SK-N-SH (cell line): ENCODE results near the gene CACNA1E. TPM values are rescaled to one million over a fixed set of nuclear protein-coding genes. Genes with fewer than 3 reads are reported as not detected.

Experiments
- CTCF ChIA-PET: fragments of 300-600, 350-600 bp; formaldehyde crosslinking; extraction: SDS; loops from one replicate; lab custom pipeline; 2021; lab: Yijun Ruan, JAX
- POLR2A ChIA-PET: fragments of 350-600 bp; sonication (Branson Sonifier 250); formaldehyde crosslinking; extraction: SDS; loops from one replicate; lab custom pipeline; 2020; ENCODE audit warnings: antibody characterized with exemption, inconsistent platforms; lab: Yijun Ruan, JAX
- DNase-seq: peaks from one replicate; pipeline ENCODE4 v3.0.0; 2012
- H2AFZ ChIP-seq: fragments of 200-600 bp; sonication (generic); 2 replicates; pipeline ENCODE4 v1.8.1; 2016; ENCODE audit warnings: antibody characterized with exemption, mild to moderate bottlenecking, low read depth
- H3F3A ChIP-seq: fragments of 200-600 bp; sonication (generic); replicated peaks from 2 replicates; pipeline ENCODE3; 2016; ENCODE audit warnings: antibody characterized with exemption, mild to moderate bottlenecking; ENCODE audit not compliant: insufficient read depth
- H3K27ac ChIP-seq, 2 experiments: fragments of 200-500 bp in 1 of 2; fragments of 200-600 bp in 1 of 2; sonication (Bioruptor generic) in 1 of 2; sonication (generic), shearing (Covaris generic) in 1 of 2; 2 replicates each; pipeline versions ENCODE4 v1.5.1 to v1.6.1; 2014 to 2016; ENCODE audit warnings: low read depth in 2 of 2, inconsistent platforms in 1 of 2, low read length in 1 of 2, mild to moderate bottlenecking in 1 of 2, mixed read lengths in 1 of 2
- H3K27me3 ChIP-seq: fragments of 200-600 bp; sonication (generic), shearing (Covaris generic); 2 replicates; pipeline ENCODE4 v1.6.1; 2016; ENCODE audit warnings: mixed run types; ENCODE audit not compliant: insufficient read depth
- H3K36me3 ChIP-seq, 2 experiments: fragments of 200-500 bp in 1 of 2; fragments of 200-600 bp in 1 of 2; sonication (Bioruptor generic) in 1 of 2; sonication (generic) in 1 of 2; replicated peaks in 1 of 2; 2 replicates each; pipeline versions ENCODE3 to v1.5.1; 2014 to 2016; ENCODE audit warnings: low read length in 1 of 2, mild to moderate bottlenecking in 1 of 2; ENCODE audit not compliant: insufficient read depth in 2 of 2, control insufficient read depth in 1 of 2
- H3K4me1 ChIP-seq, 2 experiments: fragments of 200-500 bp in 1 of 2; fragments of 200-600 bp in 1 of 2; sonication (Bioruptor generic) in 1 of 2; sonication (generic), shearing (Covaris generic) in 1 of 2; 2 replicates each; pipeline versions ENCODE4 v1.5.1 to v1.6.1; 2014 to 2016; ENCODE audit warnings: low read depth in 1 of 2, low read length in 1 of 2, mixed run types in 1 of 2; ENCODE audit not compliant: insufficient read depth in 2 of 2, control insufficient read depth in 1 of 2
- H3K4me2 ChIP-seq: fragments of 200-600 bp; sonication (generic), shearing (Covaris generic); 2 replicates; pipeline ENCODE4 v1.6.1; 2017; ENCODE audit warnings: mixed run types
- H3K4me3 ChIP-seq, 2 experiments: fragments of 200-500 bp in 1 of 2; fragments of 200-600 bp in 1 of 2; sonication (Bioruptor generic) in 1 of 2; sonication (generic), shearing (Covaris generic) in 1 of 2; 2 replicates each; pipeline versions ENCODE4 v1.5.1 to v1.8.1; 2014 to 2016; ENCODE audit warnings: low read depth in 2 of 2, inconsistent platforms in 1 of 2, low read length in 1 of 2, mild to moderate bottlenecking in 1 of 2, mixed read lengths in 1 of 2, moderate library complexity in 1 of 2
- H3K79me2 ChIP-seq: fragments of 200-600 bp; sonication (generic); 2 replicates; pipeline ENCODE4 v1.8.1; 2017; ENCODE audit warnings: mild to moderate bottlenecking; ENCODE audit not compliant: insufficient read depth
- H3K9ac ChIP-seq: fragments of 200-600 bp; sonication (generic); 2 replicates; pipeline ENCODE4 v1.6.1; 2017; ENCODE audit warnings: mixed run types
- H3K9me2 ChIP-seq: fragments of 200-600 bp; sonication (generic); 2 replicates; pipeline ENCODE4 v1.6.1; 2017; ENCODE audit warnings: mixed run types
- H3K9me3 ChIP-seq: fragments of 200-600 bp; sonication (generic); 2 replicates; pipeline ENCODE4 v1.6.1; 2017; ENCODE audit warnings: mixed run types, mild to moderate bottlenecking, moderate library complexity
- H4K20me1 ChIP-seq: fragments of 200-600 bp; sonication (generic); 2 replicates; pipeline ENCODE4 v1.6.1; 2017; ENCODE audit warnings: mild to moderate bottlenecking, mixed run types; ENCODE audit not compliant: insufficient read depth
- ELF1 ChIP-seq: IDR thresholded peaks from 2 replicates; pipeline ENCODE4 v1.4.0; 2012
- EP300 ChIP-seq, 2 experiments: IDR thresholded peaks; 2 replicates each; pipeline versions ENCODE4 v1.4.0 to v1.6.1; 2012; ENCODE audit warnings: borderline replicate concordance in 1 of 2, low read depth in 1 of 2, low read length in 1 of 2
- FOSL2 ChIP-seq: IDR thresholded peaks from 2 replicates; pipeline ENCODE4 v1.4.0; 2012; ENCODE audit warnings: low read depth, mild to moderate bottlenecking, moderate library complexity, borderline replicate concordance
- FOXM1 ChIP-seq: IDR thresholded peaks from 2 replicates; pipeline ENCODE4 v1.4.0; 2012; ENCODE audit warnings: low read depth, mild to moderate bottlenecking
- GABPA ChIP-seq: IDR thresholded peaks from 2 replicates; pipeline ENCODE4 v1.4.0; 2012; ENCODE audit warnings: low read depth, mild to moderate bottlenecking
- IRF3 ChIP-seq: fragments of 150-350 bp; IDR thresholded peaks from 2 replicates; pipeline ENCODE4 v1.6.1; 2016; ENCODE audit warnings: mild to moderate bottlenecking, low read depth, low read length
- MXI1 ChIP-seq: IDR thresholded peaks from 2 replicates; pipeline ENCODE4 v1.6.1; 2012; ENCODE audit warnings: mild to moderate bottlenecking, low read depth, low read length, improper control_type of control experiment
- NRF1 ChIP-seq: IDR thresholded peaks from 2 replicates; pipeline ENCODE4 v1.6.1; 2012; ENCODE audit warnings: low read depth, mild to moderate bottlenecking, low read length
- PBX3 ChIP-seq: IDR thresholded peaks from 2 replicates; pipeline ENCODE4; 2012
- POLR2AphosphoS5 ChIP-seq: IDR thresholded peaks from 2 replicates; pipeline ENCODE4 v1.6.1; 2012; ENCODE audit warnings: low read depth, low read length
- RAD21 ChIP-seq: IDR thresholded peaks from 2 replicates; pipeline ENCODE4 v1.6.1; 2012; ENCODE audit warnings: mild to moderate bottlenecking, low read length
- RCOR1 ChIP-seq: fragments of 150-350 bp; IDR thresholded peaks from 2 replicates; pipeline ENCODE4 v1.6.1; 2017; ENCODE audit warnings: antibody characterized with exemption, low read length
- RFX5 ChIP-seq: IDR thresholded peaks from 2 replicates; pipeline ENCODE4 v1.6.1; 2012; ENCODE audit warnings: mild to moderate bottlenecking, improper control_type of control experiment, low read length
- RXRA ChIP-seq: IDR thresholded peaks from 2 replicates; pipeline ENCODE4 v1.4.0; 2012; ENCODE audit warnings: low read depth, mild to moderate bottlenecking, borderline replicate concordance
- SIN3A ChIP-seq: IDR thresholded peaks from 2 replicates; pipeline ENCODE4 v1.6.1; 2012; ENCODE audit warnings: low read depth, mild to moderate bottlenecking, low read length, moderate library complexity, borderline replicate concordance
- SMC3 ChIP-seq: IDR thresholded peaks from 2 replicates; pipeline ENCODE4 v1.6.1; 2012; ENCODE audit warnings: low read depth, low read length, improper control_type of control experiment
- TAF1 ChIP-seq: IDR thresholded peaks from 2 replicates; pipeline ENCODE4 v1.6.1; 2012; ENCODE audit warnings: low read depth, mild to moderate bottlenecking, low read length, moderate library complexity, borderline replicate concordance
- USF2 ChIP-seq: fragments of 150-350 bp; IDR thresholded peaks from 2 replicates; pipeline ENCODE4 v1.6.1; 2017; ENCODE audit warnings: antibody characterized with exemption, low read length, low read depth, borderline replicate concordance
- WGBS: methylation state at CpG from one replicate; pipeline ENCODE4 v1.1.6; 2017; ENCODE audit warnings: low lambda C conversion rate; 5-methylcytosine and 5-hydroxymethylcytosine counted together
- polyA plus RNA-seq, 3 experiments: library from polyadenylated mRNA; depleted of rRNA; stranded (reverse); fragments of >200 nt; gene quantifications; 2 replicates each; pipeline ENCODE4 v1.2.3, GENCODE V29; 2012
- TF ChIP-seq, protein P1 (sequence below): IDR thresholded peaks from 2 replicates; pipeline ENCODE4 v1.6.1; 2012; ENCODE audit warnings: mild to moderate bottlenecking, low read depth, low read length, moderate library complexity

The CACNA1E gene
- polyA plus RNA-seq, 1 of the 3 experiments (the other 2 are of a cell fraction) = not detected

- Histone ChIP-seq H3K27me3 (no peaks in the 10 kb centered on the region; the same call in 1 of the 2 replicates), H4K20me1 (no peaks in the 10 kb centered on the region), H3K9me2 (no peaks in the 10 kb centered on the region), H3K36me3 (no peaks in the 10 kb centered on the region), H3K4me1 (no peaks in the 10 kb centered on the region), H3K4me3 (no peak overlapping the region), H2AFZ (no peak overlapping the region), H3K9ac (no peak overlapping the region), H3K27ac (no peak overlapping the region), H3F3A (no peaks in the 10 kb centered on the region)
- DNase-seq = no peak
- TF ChIP-seq RXRA (no peak), FOSL2 (no peak), USF2 (no peak), RFX5 (no peak), POLR2AphosphoS5 (no peak), ELF1 (no peak), MXI1 (no peak), RCOR1 (no peak), PBX3 (no peak), SMC3 (no peak), SIN3A (no peak), GABPA (no peak), IRF3 (no peak), TAF1 (no peak), NRF1 (no peak), RAD21 (no peak), FOXM1 (no peak), EP300 (IDR thresholded peaks at IDR 0.05; ENCODE audit: borderline replicate concordance in 1 of 2, low read depth in 1 of 2, low read length in 1 of 2) (no peak)
- TF ChIP-seq, protein P1, sequence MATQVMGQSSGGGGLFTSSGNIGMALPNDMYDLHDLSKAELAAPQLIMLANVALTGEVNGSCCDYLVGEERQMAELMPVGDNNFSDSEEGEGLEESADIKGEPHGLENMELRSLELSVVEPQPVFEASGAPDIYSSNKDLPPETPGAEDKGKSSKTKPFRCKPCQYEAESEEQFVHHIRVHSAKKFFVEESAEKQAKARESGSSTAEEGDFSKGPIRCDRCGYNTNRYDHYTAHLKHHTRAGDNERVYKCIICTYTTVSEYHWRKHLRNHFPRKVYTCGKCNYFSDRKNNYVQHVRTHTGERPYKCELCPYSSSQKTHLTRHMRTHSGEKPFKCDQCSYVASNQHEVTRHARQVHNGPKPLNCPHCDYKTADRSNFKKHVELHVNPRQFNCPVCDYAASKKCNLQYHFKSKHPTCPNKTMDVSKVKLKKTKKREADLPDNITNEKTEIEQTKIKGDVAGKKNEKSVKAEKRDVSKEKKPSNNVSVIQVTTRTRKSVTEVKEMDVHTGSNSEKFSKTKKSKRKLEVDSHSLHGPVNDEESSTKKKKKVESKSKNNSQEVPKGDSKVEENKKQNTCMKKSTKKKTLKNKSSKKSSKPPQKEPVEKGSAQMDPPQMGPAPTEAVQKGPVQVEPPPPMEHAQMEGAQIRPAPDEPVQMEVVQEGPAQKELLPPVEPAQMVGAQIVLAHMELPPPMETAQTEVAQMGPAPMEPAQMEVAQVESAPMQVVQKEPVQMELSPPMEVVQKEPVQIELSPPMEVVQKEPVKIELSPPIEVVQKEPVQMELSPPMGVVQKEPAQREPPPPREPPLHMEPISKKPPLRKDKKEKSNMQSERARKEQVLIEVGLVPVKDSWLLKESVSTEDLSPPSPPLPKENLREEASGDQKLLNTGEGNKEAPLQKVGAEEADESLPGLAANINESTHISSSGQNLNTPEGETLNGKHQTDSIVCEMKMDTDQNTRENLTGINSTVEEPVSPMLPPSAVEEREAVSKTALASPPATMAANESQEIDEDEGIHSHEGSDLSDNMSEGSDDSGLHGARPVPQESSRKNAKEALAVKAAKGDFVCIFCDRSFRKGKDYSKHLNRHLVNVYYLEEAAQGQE = no peak
- TF ChIP-seq, all 33 proteins: peak for 0
- CTCF ChIA-PET = interaction anchor here (1.1 to 6.6 kb wide), 6 partner anchors 9 to 706 kb away, joined by 3 to 51 read pairs (median 20); no protein-coding TSS in a partner anchor
- Histone ChIP-seq H3K79me2 (no peaks in the 10 kb centered on the region), H3K9me3 (no peaks in the 10 kb centered on the region), H3K4me2 (no peak overlapping the region)
- 15% methylated on average over 1 of the region's 8 CpGs for WGBS
- POLR2A ChIA-PET = no interaction called here
These were observed 6.7 kb upstream of the CACNA1E start for GRCh38 chr1:181476581-181476980.
